CD8-positive, alpha-beta memory T cell (primary cell): ENCODE results near the gene WHRN. TPM values are rescaled to one million over a fixed set of nuclear protein-coding genes. Genes with fewer than 3 reads are reported as not detected.

Experiments
- CTCF ChIA-PET: fragments of 350-600 bp; sonication (Branson Sonifier 250); formaldehyde crosslinking; loops from one replicate; lab custom pipeline; 2021; ENCODE audit warnings: antibody characterized with exemption; lab: Charles Lee
- POLR2A ChIA-PET: fragments of 350-600 bp; sonication (Branson Sonifier 250); formaldehyde crosslinking; loops from one replicate; lab custom pipeline; 2021; ENCODE audit warnings: antibody characterized with exemption; lab: Charles Lee
- DNase-seq, 5 donors: peaks; one replicate each; pipeline versions ENCODE4 v3.0.0 to v3.0.0-alpha.2; 2020 to 2022; ENCODE audit warnings: mixed read lengths in 1 of 5
- H3K27ac ChIP-seq: one replicate; pipeline ENCODE4 v1.7.0; 2013; ENCODE audit warnings: low read depth, mild to moderate bottlenecking, low read length, moderate library complexity
- H3K27me3 ChIP-seq: 2 replicates; pipeline ENCODE4 v1.7.0; 2013; ENCODE audit warnings: low read length, mild to moderate bottlenecking; ENCODE audit not compliant: insufficient read depth, poor library complexity, severe bottlenecking
- H3K36me3 ChIP-seq: 2 replicates; pipeline ENCODE4 v1.7.0; 2013; ENCODE audit warnings: mild to moderate bottlenecking, low read length, moderate library complexity; ENCODE audit not compliant: insufficient read depth
- H3K4me1 ChIP-seq: 2 replicates; pipeline ENCODE4 v1.7.0; 2013; ENCODE audit warnings: mild to moderate bottlenecking, low read length, moderate library complexity; ENCODE audit not compliant: insufficient read depth
- H3K4me3 ChIP-seq: 2 replicates; pipeline ENCODE4 v1.7.0; 2013; ENCODE audit warnings: mild to moderate bottlenecking, low read length
- H3K9me3 ChIP-seq: 2 replicates; pipeline ENCODE4 v1.7.0; 2013; ENCODE audit warnings: mild to moderate bottlenecking, low read length
- H3K27ac Mint-ChIP-seq, 8 donors: one replicate each; pipeline ENCODE4 v1.8.0; 2020 to 2021; ENCODE audit warnings: mixed read lengths in 8 of 8, mild to moderate bottlenecking in 6 of 8, inconsistent platforms in 3 of 8, moderate library complexity in 3 of 8
- H3K27me3 Mint-ChIP-seq, 2 donors: one replicate each; pipeline ENCODE4 v1.8.0; 2020 to 2021; ENCODE audit warnings: mixed read lengths in 2 of 2, mild to moderate bottlenecking in 1 of 2, moderate library complexity in 1 of 2
- H3K36me3 Mint-ChIP-seq, 3 donors: one replicate each; pipeline ENCODE4 v1.8.0; 2020 to 2021; ENCODE audit warnings: mixed read lengths in 3 of 3, inconsistent platforms in 1 of 3, mild to moderate bottlenecking in 1 of 3
- H3K4me1 Mint-ChIP-seq, 3 donors: one replicate each; pipeline ENCODE4 v1.8.0; 2020 to 2021; ENCODE audit warnings: mixed read lengths in 3 of 3, inconsistent platforms in 1 of 3, mild to moderate bottlenecking in 1 of 3
- H3K4me3 Mint-ChIP-seq, 7 donors: one replicate each; pipeline ENCODE4 v1.8.0; 2020 to 2021; ENCODE audit warnings: mixed read lengths in 7 of 7, mild to moderate bottlenecking in 6 of 7, moderate library complexity in 4 of 7, inconsistent platforms in 2 of 7
- H3K9me3 Mint-ChIP-seq, 5 donors: one replicate each; pipeline ENCODE4 v1.8.0; 2020 to 2022; ENCODE audit warnings: mixed read lengths in 5 of 5, mild to moderate bottlenecking in 3 of 5, moderate library complexity in 2 of 5, inconsistent platforms in 1 of 5
- polyA plus RNA-seq: library from polyadenylated mRNA; unstranded; fragments of 300-500 nt; fragmentation: Illumina TruSeq; gene quantifications from one replicate; pipeline ENCODE4 v1.2.3, GENCODE V29; 2021
- total RNA-seq, 2 experiments: library from RNA; stranded (reverse); gene quantifications; one replicate each; pipeline ENCODE4 v1.2.3, GENCODE V29; 2021

The WHRN gene
- total and polyA plus RNA-seq, 3 experiments from 2014 or later = 5.5 to 9.0 (median 8.6) TPM

DNA sequence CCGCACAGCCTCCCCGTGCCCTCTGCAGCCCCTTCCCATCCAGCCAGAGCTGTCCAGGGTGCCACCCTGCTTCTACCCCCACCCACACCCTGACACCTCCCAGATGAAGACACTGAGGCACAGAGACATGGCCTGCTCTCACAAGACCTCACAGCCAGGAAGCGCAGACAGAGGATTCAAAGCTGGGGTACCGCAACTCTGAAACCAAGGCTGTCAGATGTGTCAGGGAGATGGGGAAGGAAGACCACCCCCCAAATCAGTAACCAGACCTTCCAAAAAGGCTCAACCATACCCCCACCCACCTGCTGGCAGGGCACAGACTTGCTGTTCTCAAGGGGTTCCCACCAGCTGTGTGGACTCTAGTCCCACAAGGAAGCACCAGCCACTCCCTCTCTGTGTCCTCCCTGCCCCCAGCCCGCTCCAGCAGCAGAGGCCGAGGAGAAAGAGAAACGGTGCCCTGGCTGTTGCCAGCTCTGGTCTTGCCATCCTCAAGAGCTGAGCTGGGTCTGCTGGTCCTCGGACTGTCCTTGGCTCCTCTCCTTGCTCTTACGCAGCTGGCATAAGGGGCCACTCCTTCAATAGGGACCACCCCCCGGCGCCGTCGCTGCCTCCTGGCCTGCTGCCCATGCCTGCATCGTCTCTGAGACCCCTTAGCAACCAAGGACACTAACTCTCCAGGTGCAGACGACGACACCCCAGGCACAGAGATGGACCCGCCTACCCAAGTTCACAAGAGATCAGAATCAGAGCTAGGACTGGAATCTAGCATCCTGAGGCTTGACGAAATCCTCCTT lies 118.2 kb downstream of the WHRN start:
- H3K27ac ChIP-seq = peak overlapping the region; percentile 96
- peak overlapping the region; percentile 92 to 99 (median 96) for H3K4me3 Mint-ChIP-seq
- peak overlapping the region; percentile 98 for H3K4me3 ChIP-seq
- peaks cover 21 to 82% (median 29%) of the 10 kb centered on the region in 3 donors for H3K36me3 Mint-ChIP-seq
- H3K27me3 Mint-ChIP-seq = peaks cover 0 to 7% of the 10 kb centered on the region in 2 donors
- peaks cover 0 to 9% (median 0%) of the 10 kb centered on the region in 5 donors for H3K9me3 Mint-ChIP-seq
- H3K4me1 Mint-ChIP-seq = peaks cover 66 to 80% (median 71%) of the 10 kb centered on the region in 3 donors
- H3K27ac Mint-ChIP-seq = peak overlapping the region; percentile 93 to 100 (median 98)
- ChIA-PET CTCF (interaction anchor here (0.7 to 12.1 kb wide), 11 partner anchors 9 to 205 kb away, joined by 3 to 245 read pairs (median 8); partner anchors contain the start of gene WHRN), POLR2A (interaction anchor here (0.7 to 13.0 kb wide), 15 partner anchors 7 to 205 kb away, joined by 3 to 341 read pairs (median 6); partner anchors contain the start of gene ATP6V1G1)
- no peaks in the 10 kb centered on the region for H3K9me3 ChIP-seq
- peak in 3 of 5 donors; percentile 36 to 52 (median 38) for DNase-seq
- H3K27me3 ChIP-seq = no peaks in the 10 kb centered on the region
- peaks cover 11% of the 10 kb centered on the region for H3K36me3 ChIP-seq
- peaks cover 73% of the 10 kb centered on the region for H3K4me1 ChIP-seq

DNA sequence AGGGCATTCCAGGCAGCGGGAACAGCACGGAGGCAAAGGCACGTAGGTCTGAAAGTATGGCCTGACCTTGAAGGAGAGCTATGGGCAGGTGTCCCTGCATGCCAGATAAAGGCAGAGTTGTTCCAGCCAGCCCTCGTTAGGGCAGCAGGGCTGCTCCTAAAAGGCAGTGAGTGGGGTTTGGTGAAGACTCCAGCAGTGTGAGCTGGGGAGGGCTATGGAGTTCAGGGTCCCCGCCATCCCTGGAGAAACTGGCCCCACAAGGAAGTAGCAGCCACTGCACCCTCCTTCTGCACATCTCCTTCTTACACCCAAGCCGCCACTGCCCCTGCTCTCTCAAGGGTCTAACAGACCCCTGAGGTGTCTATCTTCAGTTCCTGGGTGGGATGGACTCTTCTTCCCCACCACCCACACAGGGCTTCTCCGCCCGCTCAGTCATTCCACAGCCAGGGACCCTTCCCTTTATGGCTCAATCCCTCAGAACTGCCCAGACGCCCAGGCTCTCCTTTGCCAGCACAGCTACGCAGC lies 118.8 kb downstream of the WHRN start:
- Mint-ChIP-seq H3K4me1 (peaks cover 71 to 83% (median 72%) of the 10 kb centered on the region in 3 donors), H3K4me3 (peak overlapping the region; percentile 92 to 99 (median 96)), H3K36me3 (peaks cover 22 to 87% (median 29%) of the 10 kb centered on the region in 3 donors), H3K27me3 (peaks cover 0 to 7% of the 10 kb centered on the region in 2 donors), H3K27ac (peak overlapping the region; percentile 93 to 100 (median 98)), H3K9me3 (peaks cover 0 to 9% (median 0%) of the 10 kb centered on the region in 5 donors)
- peak overlapping the region; percentile 98 for H3K4me3 ChIP-seq
- POLR2A ChIA-PET = interaction anchor here (0.6 to 13.0 kb wide), 9 partner anchors 8 to 47 kb away, joined by 3 to 341 read pairs (median 4); no protein-coding TSS in a partner anchor
- H3K4me1 ChIP-seq = peaks cover 74% of the 10 kb centered on the region
- CTCF ChIA-PET = interaction anchor here (0.9 to 12.1 kb wide), 13 partner anchors 8 to 542 kb away, joined by 3 to 245 read pairs (median 8); no protein-coding TSS in a partner anchor
- H3K9me3 ChIP-seq = no peaks in the 10 kb centered on the region
- peak overlapping the region; percentile 96 for H3K27ac ChIP-seq
- no peak for DNase-seq
- H3K27me3 ChIP-seq = no peaks in the 10 kb centered on the region
- H3K36me3 ChIP-seq = peaks cover 11% of the 10 kb centered on the region

DNA sequence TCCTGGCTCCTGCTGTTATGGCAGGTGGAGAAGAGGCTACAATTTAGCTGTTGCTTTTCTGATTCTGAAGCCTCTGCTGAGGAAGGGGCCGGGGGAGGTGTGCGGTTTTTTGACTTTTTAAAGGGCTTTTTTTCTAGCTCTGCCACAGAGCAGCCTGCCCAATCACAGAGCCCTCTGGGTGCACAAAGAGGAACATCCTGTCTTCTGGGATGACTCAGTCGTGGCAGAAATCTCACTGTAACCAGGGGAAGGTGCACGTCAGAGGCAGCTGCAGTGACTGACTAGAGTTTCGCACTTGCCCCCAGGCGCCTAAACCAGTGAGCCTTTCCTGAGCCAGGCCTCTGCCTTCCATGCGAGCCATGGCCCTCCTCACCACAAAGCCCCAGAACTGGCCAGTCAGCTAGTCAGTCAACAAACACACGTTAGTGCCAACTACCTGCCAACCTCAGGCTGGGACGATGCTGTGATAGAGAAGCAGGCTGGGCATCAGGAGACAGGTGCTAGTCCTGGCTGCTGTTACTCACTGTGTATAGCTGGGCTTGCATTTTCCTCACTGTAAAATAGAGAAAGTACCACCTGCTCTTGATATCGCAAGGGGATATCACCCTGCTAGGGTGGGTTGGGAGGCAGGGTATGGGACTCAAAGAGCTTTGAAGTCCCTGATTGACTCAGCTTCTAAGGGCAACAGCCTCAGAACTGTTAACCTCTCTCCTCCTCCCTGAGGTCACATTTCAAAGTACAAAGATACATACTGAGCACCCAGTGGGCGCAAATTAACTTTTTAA lies 119.7 kb downstream of the WHRN start:
- peaks cover 74% of the 10 kb centered on the region for H3K4me1 ChIP-seq
- peak overlapping the region; percentile 92 to 99 (median 96) for H3K4me3 Mint-ChIP-seq
- no peaks in the 10 kb centered on the region for H3K27me3 ChIP-seq
- H3K36me3 Mint-ChIP-seq = peaks cover 23 to 86% (median 29%) of the 10 kb centered on the region in 3 donors
- peak overlapping the region; percentile 96 for H3K27ac ChIP-seq
- peak overlapping the region; percentile 98 for H3K4me3 ChIP-seq
- ChIA-PET POLR2A (interaction anchor here (0.6 to 13.0 kb wide), 13 partner anchors 9 to 544 kb away, joined by 3 to 341 read pairs (median 4); partner anchors contain the start of gene WHRN), CTCF (interaction anchor here (0.8 to 12.1 kb wide), 15 partner anchors 8 to 542 kb away, joined by 3 to 245 read pairs (median 5); no protein-coding TSS in a partner anchor)
- peaks cover 67 to 83% (median 71%) of the 10 kb centered on the region in 3 donors for H3K4me1 Mint-ChIP-seq
- DNase-seq = peak; percentile 80 to 95 (median 94)
- peaks cover 0 to 7% of the 10 kb centered on the region in 2 donors for H3K27me3 Mint-ChIP-seq
- peaks cover 0 to 9% (median 0%) of the 10 kb centered on the region in 5 donors for H3K9me3 Mint-ChIP-seq
- H3K9me3 ChIP-seq = no peaks in the 10 kb centered on the region
- H3K27ac Mint-ChIP-seq = peak overlapping the region; percentile 93 to 100 (median 98)
- peaks cover 11% of the 10 kb centered on the region for H3K36me3 ChIP-seq

DNA sequence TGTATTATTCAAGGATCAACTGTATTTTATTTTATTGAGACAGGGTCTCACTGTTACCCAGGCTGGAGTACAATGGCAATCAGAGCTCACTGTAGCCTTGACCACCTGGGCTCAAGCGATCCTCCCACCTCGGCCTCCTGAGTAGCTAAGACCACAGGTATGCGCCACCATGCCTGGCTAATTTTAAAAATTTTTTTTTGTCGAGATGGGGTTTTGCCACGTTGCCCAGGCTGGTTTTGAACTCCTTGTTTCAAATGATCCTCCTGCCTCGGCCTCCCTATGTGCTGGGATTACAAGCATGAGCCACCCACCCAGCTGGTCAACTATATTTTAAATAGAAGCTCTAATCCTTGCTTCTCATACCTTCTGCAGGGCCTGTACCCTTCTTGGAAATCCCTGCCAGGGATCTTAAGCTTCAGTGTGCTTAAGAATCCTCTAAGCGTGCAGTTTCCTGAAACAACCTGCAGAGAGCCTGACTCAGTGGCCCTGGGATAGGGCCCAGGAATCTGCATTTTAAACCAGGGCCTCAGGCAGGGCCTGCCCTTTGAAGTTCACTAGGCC lies 120.4 kb downstream of the WHRN start:
- peak overlapping the region; percentile 92 to 99 (median 96) for H3K4me3 Mint-ChIP-seq
- no peaks in the 10 kb centered on the region for H3K9me3 ChIP-seq
- H3K4me1 ChIP-seq = peaks cover 74% of the 10 kb centered on the region
- H3K36me3 Mint-ChIP-seq = peaks cover 27 to 86% (median 32%) of the 10 kb centered on the region in 3 donors
- no peak for DNase-seq
- H3K27ac Mint-ChIP-seq = peak overlapping the region; percentile 93 to 100 (median 98)
- H3K4me1 Mint-ChIP-seq = peaks cover 64 to 83% (median 69%) of the 10 kb centered on the region in 3 donors
- H3K27ac ChIP-seq = peak overlapping the region; percentile 96
- peaks cover 15% of the 10 kb centered on the region for H3K36me3 ChIP-seq
- H3K4me3 ChIP-seq = peak overlapping the region; percentile 98
- ChIA-PET CTCF (interaction anchor here (0.8 to 12.1 kb wide), 13 partner anchors 9 to 543 kb away, joined by 3 to 245 read pairs (median 5); no protein-coding TSS in a partner anchor), POLR2A (interaction anchor here (0.7 to 13.0 kb wide), 9 partner anchors 8 to 545 kb away, joined by 3 to 341 read pairs (median 5); partner anchors contain the start of gene WHRN)
- peaks cover 0 to 9% (median 0%) of the 10 kb centered on the region in 5 donors for H3K9me3 Mint-ChIP-seq
- no peaks in the 10 kb centered on the region for H3K27me3 ChIP-seq
- H3K27me3 Mint-ChIP-seq = peaks cover 0 to 7% of the 10 kb centered on the region in 2 donors

DNA sequence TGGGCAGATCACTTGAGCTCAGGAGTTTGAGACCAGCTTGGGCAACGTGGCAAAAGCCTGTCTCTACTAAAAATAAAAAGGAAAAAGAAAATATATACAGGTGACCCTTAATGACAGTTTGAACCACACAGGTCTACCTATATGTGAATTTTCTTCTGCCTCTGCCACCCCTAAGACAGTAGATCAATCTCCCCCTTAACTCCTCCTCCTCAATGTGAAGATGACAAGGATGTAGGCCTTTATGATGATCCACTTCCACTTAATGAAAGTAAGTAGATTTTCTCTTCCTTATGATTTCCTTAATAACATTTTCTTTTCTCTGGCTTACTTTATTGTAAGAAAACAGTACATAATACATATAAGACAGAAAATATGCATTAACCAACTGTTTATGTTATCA lies 120.9 kb downstream of the WHRN start:
- ChIA-PET CTCF (interaction anchor here (1.1 to 12.1 kb wide), 6 partner anchors 13 to 269 kb away, joined by 3 to 245 read pairs (median 9); no protein-coding TSS in a partner anchor), POLR2A (interaction anchor here (1.4 to 13.0 kb wide), 3 partner anchors 11 to 16 kb away, joined by 5 to 341 read pairs (median 14); no protein-coding TSS in a partner anchor)
- H3K4me1 Mint-ChIP-seq = peaks cover 64 to 83% (median 69%) of the 10 kb centered on the region in 3 donors
- H3K36me3 ChIP-seq = peaks cover 21% of the 10 kb centered on the region
- H3K27ac Mint-ChIP-seq = peak overlapping the region; percentile 93 to 100 (median 98)
- peak in 1 of 5 donors; percentile 11 for DNase-seq
- peaks cover 0 to 7% of the 10 kb centered on the region in 2 donors for H3K27me3 Mint-ChIP-seq
- H3K9me3 ChIP-seq = no peaks in the 10 kb centered on the region
- H3K27me3 ChIP-seq = no peaks in the 10 kb centered on the region
- H3K4me3 Mint-ChIP-seq = peak overlapping the region; percentile 92 to 99 (median 96)
- peaks cover 29 to 90% (median 32%) of the 10 kb centered on the region in 3 donors for H3K36me3 Mint-ChIP-seq
- H3K9me3 Mint-ChIP-seq = peaks cover 0 to 9% (median 0%) of the 10 kb centered on the region in 5 donors
- H3K4me3 ChIP-seq = peak overlapping the region; percentile 98
- H3K27ac ChIP-seq = peak overlapping the region; percentile 96
- peaks cover 74% of the 10 kb centered on the region for H3K4me1 ChIP-seq

DNA sequence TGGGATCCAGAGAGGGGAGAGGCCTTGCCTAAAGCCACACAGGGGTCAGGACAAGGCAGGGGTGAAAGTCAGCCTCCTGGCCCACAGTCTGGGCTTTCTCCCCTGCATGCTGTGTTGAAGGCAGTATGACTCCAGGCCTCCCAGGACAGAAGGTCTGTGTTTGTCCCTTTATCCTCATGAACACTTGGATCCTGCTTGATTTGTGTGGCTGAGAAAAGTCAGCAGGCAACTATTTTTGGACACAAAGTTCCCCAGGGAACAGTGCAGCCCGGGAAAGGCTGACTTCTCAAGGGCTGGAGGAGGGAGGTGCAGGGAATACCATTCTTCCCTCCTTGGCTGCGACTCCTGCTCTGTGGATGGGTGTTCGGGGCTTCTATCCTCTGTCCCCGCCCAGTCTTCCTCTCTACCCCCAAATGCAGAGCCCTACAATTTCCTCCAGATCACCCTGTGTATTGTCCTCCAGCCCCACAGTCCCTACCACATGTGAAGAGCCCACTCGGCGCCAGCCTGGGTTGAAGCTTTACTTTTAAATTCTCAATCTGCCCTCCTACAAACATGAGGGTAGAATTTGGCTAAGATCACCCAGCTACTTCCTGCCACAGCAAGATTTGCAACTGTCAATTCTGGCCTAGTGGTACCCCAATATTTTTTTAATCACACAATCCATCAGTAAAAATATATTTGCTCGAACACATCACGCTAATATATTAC lies 121.6 kb downstream of the WHRN start:
- POLR2A ChIA-PET = interaction anchor here (13.0 kb wide), 1 partner anchor 15 kb away, joined by 341 read pairs; no protein-coding TSS in a partner anchor
- peak overlapping the region; percentile 96 for H3K27ac ChIP-seq
- CTCF ChIA-PET = interaction anchor here (1.0 to 12.1 kb wide), 6 partner anchors 14 to 124 kb away, joined by 3 to 245 read pairs (median 4); no protein-coding TSS in a partner anchor
- peaks cover 74% of the 10 kb centered on the region for H3K4me1 ChIP-seq
- DNase-seq = peak in 3 of 5 donors; percentile 41 to 65 (median 50)
- Mint-ChIP-seq H3K27ac (peak overlapping the region; percentile 93 to 100 (median 98)), H3K9me3 (peaks cover 0 to 9% (median 0%) of the 10 kb centered on the region in 5 donors), H3K4me3 (peak overlapping the region; percentile 92 to 99 (median 96)), H3K4me1 (peaks cover 64 to 83% (median 69%) of the 10 kb centered on the region in 3 donors), H3K36me3 (peaks cover 27 to 93% (median 35%) of the 10 kb centered on the region in 3 donors), H3K27me3 (peaks cover 0 to 4% of the 10 kb centered on the region in 2 donors)
- H3K9me3 ChIP-seq = no peaks in the 10 kb centered on the region
- no peaks in the 10 kb centered on the region for H3K27me3 ChIP-seq
- H3K4me3 ChIP-seq = peak overlapping the region; percentile 98
- peaks cover 27% of the 10 kb centered on the region for H3K36me3 ChIP-seq
